GM10248 (cell line): ENCODE data around the gene NACC2.

Source experiments
- CTCF ChIA-PET: fragments of 300-600 bp; sonication (Branson Sonifier 250); formaldehyde crosslinking; extraction: SDS; loops from one replicate; lab custom pipeline; 2021; ENCODE audit warnings: antibody characterized with exemption; lab: Yijun Ruan, JAX
- POLR2A ChIA-PET: fragments of 350-650 bp; sonication (Branson Sonifier 250); formaldehyde crosslinking; extraction: SDS; loops from one replicate; lab custom pipeline; 2020; ENCODE audit warnings: antibody characterized with exemption; lab: Yijun Ruan, JAX
- DNase-seq: peaks from one replicate; pipeline ENCODE4 v3.0.0; 2012; ENCODE audit errors: extremely low spot score
- TF ChIP-seq, protein P1 (sequence below): IDR thresholded peaks from 2 replicates; pipeline ENCODE4 v1.5.1; 2012; ENCODE audit warnings: mild to moderate bottlenecking, low read depth; ENCODE audit errors: extremely low read depth, missing control alignments, control extremely low read depth

Gene NACC2

DNA sequence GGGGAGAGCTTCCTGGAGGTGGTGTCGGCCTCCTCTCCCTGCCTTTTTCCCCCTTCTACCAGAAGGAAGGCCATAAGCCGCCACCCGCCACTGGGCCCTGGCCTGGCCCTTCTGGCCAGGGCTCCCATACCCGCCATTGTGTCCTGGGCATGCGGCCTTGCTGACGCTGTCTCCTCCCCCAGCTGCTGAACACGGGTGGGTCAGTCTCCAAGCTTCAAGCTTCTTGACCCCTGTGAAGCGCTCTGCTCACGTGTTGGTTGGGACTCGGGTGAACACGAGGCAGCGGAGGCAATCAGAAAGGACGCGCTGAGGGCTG lies 109.7 kb downstream of the NACC2 start:
- TF ChIP-seq, protein P1, sequence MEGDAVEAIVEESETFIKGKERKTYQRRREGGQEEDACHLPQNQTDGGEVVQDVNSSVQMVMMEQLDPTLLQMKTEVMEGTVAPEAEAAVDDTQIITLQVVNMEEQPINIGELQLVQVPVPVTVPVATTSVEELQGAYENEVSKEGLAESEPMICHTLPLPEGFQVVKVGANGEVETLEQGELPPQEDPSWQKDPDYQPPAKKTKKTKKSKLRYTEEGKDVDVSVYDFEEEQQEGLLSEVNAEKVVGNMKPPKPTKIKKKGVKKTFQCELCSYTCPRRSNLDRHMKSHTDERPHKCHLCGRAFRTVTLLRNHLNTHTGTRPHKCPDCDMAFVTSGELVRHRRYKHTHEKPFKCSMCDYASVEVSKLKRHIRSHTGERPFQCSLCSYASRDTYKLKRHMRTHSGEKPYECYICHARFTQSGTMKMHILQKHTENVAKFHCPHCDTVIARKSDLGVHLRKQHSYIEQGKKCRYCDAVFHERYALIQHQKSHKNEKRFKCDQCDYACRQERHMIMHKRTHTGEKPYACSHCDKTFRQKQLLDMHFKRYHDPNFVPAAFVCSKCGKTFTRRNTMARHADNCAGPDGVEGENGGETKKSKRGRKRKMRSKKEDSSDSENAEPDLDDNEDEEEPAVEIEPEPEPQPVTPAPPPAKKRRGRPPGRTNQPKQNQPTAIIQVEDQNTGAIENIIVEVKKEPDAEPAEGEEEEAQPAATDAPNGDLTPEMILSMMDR, result no peak
- DNase-seq, result no peak
- CTCF ChIA-PET, result no interaction called here
- POLR2A ChIA-PET, result no interaction called here

DNA sequence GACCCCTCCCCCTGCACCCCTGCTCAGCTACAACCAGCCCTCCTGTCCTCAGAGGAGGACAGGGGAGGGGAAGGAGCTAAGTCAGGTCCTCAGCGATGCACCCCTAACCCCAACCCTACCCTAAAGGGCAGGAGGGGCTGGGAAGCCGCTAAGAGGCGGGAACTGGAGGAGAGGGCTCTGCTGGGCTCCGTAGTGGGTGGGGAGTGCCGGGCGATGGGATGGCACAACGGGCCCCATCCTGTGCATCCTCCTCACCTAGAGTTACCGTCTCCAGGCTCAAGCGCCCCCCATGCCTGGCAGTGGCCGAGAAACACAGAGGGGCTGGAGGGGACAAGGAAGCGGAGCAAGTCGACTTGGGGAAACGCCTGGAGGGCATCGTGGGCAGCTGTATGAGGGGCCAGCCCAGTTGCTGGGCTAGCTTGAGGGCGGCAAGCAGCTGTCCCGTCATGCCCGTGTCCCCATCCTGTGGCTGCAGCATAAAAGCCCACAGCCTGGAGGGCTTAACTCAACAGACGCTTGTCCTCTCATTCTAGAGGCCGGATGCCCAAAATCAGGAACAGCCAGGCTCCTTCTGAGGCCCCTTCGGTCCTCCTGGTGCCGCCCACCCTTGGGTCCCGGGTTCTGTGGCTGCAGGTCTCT lies 110.9 kb downstream of the NACC2 start:
- POLR2A ChIA-PET, result no interaction called here
- DNase-seq, result no peak
- TF ChIP-seq, protein P1, result no peak
- CTCF ChIA-PET, result no interaction called here

DNA sequence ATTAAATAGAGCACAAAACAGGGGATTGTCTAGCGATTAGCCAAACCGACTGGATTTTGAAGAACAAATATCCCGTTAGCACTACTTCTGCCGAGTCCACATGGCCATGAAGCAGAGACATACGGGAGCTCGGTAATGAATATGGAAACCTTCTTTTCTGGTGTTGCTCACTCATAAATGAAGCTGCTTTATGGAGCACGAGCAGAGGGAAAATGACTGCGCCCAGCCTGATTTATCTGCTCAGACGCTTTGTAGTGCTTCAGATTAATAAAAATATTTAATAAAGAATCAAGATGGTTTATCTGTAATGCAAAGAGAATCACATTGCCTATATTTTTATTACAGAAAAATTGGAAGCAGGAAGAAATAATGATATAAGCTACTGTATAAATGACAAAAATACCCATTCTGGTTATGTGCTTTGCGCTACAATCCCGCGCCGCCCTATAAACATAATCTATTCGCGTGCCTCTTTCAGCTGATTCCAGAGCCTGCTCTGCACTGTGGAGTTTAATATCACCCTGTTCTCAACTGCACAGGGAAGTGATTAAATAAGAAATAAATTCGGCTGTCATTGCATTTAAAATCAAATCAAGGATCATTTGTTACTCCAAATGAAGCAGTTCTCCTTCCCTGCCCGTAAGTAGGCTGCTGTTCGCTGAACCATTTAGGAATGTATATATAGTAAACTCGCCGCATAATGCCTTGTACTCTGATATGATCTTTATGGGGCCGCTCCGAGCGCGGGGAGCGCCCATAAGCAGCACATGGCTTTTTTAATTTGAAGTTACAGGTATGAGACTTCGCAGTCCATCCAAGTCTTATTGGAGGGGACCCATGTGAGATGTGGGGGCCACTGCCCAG lies 111.6 kb downstream of the NACC2 start:
- ChIA-PET POLR2A (interaction anchor here (0.6 kb wide), 1 partner anchor 128 kb away, joined by 4 read pairs; no protein-coding TSS in a partner anchor), CTCF (interaction anchor here (1.5 kb wide), 1 partner anchor 16 kb away, joined by 9 read pairs; no protein-coding TSS in a partner anchor)
- TF ChIP-seq, protein P1, result no peak
- no peak for DNase-seq

DNA sequence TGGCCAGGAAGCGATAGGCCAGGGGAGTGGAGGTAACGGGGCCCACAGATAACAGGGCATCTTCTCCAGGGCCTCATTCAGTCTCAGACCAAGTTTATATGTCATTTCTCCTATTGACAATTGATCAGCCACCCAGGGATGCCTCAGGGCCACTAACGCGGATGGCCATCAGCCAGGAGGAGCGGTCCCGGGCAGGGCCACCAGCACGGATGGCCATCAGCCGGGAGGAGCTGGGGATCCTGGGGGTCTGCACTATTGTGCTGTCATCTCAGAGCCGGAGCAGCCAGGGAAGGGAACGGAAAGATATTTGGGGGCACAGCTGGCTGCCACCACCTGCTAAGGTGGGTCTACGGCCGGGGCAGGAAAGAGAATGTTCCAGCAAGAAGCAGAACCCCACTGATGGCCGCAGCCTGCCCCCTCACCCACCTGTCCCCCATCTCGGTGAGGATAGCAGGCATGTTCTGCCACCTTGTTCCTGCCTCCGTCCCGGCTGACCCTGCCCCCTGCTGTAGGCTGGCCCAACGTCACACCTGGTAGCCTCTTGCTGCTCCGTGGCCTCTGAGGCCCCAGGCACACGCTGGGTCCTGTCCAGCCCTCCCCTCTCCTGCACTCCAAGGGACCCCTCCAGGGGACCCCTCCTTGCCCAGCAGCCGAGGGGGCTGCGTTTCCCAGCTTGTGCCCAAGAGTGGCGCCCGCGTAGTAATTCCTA lies 112.4 kb downstream of the NACC2 start:
- CTCF ChIA-PET, result interaction anchor here (1.5 kb wide), 1 partner anchor 15 kb away, joined by 9 read pairs; no protein-coding TSS in a partner anchor
- TF ChIP-seq, protein P1, result no peak
- no peak for DNase-seq
- POLR2A ChIA-PET, result interaction anchor here (0.6 kb wide), 1 partner anchor 129 kb away, joined by 4 read pairs; no protein-coding TSS in a partner anchor

DNA sequence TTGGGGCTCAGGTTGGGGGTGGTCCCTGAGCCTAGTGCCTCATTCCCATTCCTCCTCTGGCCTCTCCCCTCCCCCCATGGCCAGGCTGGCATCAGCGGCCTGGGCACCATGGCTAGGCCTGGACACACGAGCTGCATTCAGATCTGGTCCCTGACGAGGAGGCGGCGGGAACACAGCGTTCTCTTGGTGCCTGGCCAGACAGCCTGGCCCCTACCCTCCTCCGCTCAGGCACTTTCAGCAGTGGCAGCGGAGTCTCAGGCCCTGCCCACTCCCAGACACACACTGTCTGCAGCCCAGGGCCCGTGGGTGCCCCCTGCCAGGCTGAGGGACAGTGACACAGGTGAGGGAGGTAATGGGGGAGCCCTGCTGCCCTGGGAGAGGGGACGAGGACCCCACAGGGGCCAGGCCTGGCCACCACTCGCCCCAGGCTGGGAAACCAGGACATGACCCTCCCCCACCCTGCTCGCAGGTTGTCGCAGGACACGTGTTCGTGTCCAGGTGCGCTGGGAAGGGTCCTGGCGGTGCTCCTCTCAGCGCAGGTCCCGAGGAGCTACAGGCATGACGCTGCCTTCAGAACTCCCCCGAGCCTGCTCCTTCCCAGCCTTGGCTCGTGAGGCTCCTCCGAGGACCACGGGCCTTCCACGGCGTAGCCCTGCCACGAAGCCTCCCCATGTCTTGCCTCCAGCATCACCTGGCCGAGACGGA lies 114.0 kb downstream of the NACC2 start:
- ChIA-PET POLR2A (no interaction called here), CTCF (no interaction called here)
- DNase-seq, result no peak
- TF ChIP-seq, protein P1, result no peak
